Mesothelial cell of epicardium (in vitro differentiated cells): ENCODE results near the gene PCNX2. TPM values are rescaled to one million over a fixed set of nuclear protein-coding genes. Genes with fewer than 3 reads are reported as not detected.

ENCODE experiments used
- DNase-seq, 2 experiments: peaks; one replicate each; pipeline ENCODE4 v3.0.0; 2021; ENCODE audit warnings: low spot score in 2 of 2; ENCODE audit not compliant: unreplicated experiment in 2 of 2
- H3K27ac Mint-ChIP-seq: 2 replicates; pipeline ENCODE4 v1.8.0; 2021; ENCODE audit warnings: mixed read lengths
- H3K27me3 Mint-ChIP-seq: 2 replicates; pipeline ENCODE4 v1.8.0; 2021; ENCODE audit warnings: low read depth, mixed read lengths
- H3K36me3 Mint-ChIP-seq: 2 replicates; pipeline ENCODE4 v1.8.0; 2021; ENCODE audit warnings: mixed read lengths
- H3K4me1 Mint-ChIP-seq: 2 replicates; pipeline ENCODE4 v1.8.0; 2021; ENCODE audit warnings: mixed read lengths
- H3K4me3 Mint-ChIP-seq: 2 replicates; pipeline ENCODE4 v1.8.0; 2021; ENCODE audit warnings: mild to moderate bottlenecking, moderate library complexity, mixed read lengths
- H3K9me3 Mint-ChIP-seq: 2 replicates; pipeline ENCODE4 v1.8.0; 2021; ENCODE audit warnings: mixed read lengths
- total RNA-seq: library from RNA; stranded (reverse); gene quantifications from 3 replicates; pipeline ENCODE4 v1.2.1, GENCODE V29; 2021
- TF ChIP-seq, protein P1 (sequence below): fragments of 200-600 bp; sonication (generic); IDR thresholded peaks from one replicate; pipeline ENCODE4 v1.5.0; 2021; ENCODE audit warnings: antibody characterized with exemption; ENCODE audit not compliant: unreplicated experiment

PCNX2 gene
- total RNA-seq, 1 donor from 2014 or later: 28.4 TPM

DNA sequence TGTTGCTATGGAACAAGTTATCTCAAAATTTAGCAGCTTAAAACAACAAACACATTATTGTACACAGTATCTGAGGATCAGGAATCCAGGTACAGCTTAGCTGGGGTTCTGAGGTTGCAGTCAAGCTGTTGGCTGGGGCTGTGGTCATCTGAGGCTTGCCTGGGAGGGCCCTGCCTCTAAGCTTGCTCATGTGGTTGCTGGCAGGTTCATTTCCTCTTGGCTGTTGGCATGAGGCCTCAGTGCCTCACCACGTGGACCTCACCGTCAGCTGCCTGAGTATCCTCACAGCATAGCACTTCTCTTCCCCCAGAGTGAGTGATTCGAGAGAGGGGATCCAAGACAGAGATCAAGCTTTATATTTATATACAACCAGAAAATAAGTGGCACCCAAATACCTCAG, 326.6 kb downstream of the PCNX2 start:
- TF ChIP-seq, protein P1, sequence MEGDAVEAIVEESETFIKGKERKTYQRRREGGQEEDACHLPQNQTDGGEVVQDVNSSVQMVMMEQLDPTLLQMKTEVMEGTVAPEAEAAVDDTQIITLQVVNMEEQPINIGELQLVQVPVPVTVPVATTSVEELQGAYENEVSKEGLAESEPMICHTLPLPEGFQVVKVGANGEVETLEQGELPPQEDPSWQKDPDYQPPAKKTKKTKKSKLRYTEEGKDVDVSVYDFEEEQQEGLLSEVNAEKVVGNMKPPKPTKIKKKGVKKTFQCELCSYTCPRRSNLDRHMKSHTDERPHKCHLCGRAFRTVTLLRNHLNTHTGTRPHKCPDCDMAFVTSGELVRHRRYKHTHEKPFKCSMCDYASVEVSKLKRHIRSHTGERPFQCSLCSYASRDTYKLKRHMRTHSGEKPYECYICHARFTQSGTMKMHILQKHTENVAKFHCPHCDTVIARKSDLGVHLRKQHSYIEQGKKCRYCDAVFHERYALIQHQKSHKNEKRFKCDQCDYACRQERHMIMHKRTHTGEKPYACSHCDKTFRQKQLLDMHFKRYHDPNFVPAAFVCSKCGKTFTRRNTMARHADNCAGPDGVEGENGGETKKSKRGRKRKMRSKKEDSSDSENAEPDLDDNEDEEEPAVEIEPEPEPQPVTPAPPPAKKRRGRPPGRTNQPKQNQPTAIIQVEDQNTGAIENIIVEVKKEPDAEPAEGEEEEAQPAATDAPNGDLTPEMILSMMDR: no peak
- Mint-ChIP-seq H3K4me1 (peaks cover 22% of the 10 kb centered on the region), H3K4me3 (no peak overlapping the region), H3K27me3 (no peaks in the 10 kb centered on the region), H3K9me3 (peaks cover 25% of the 10 kb centered on the region), H3K36me3 (peaks cover 50% of the 10 kb centered on the region), H3K27ac (no peak overlapping the region)
- DNase-seq: no peak

DNA sequence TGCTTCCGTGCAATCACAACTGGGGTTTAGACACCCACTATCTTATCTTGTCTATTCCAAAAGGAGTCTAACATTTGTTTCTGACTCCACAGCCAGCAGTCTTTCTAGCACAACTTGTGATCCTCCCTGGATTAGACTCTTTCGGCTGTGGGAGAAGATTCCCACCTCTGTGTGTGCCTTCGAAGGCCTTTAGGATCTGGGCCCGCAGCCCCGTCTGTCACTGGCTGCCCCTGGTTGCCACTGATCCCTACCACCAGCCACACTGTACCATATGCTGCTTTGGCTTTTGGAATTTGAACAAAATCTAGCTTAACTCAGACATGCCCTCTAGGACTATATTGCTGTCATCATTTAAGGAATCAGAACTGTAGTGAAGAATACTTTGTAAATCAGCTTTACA, 327.1 kb downstream of the PCNX2 start:
- Mint-ChIP-seq H3K27ac (no peak overlapping the region), H3K4me1 (peaks cover 25% of the 10 kb centered on the region), H3K27me3 (no peaks in the 10 kb centered on the region), H3K36me3 (peaks cover 45% of the 10 kb centered on the region), H3K4me3 (no peak overlapping the region), H3K9me3 (peaks cover 19% of the 10 kb centered on the region)
- DNase-seq: no peak
- TF ChIP-seq, protein P1: no peak

DNA sequence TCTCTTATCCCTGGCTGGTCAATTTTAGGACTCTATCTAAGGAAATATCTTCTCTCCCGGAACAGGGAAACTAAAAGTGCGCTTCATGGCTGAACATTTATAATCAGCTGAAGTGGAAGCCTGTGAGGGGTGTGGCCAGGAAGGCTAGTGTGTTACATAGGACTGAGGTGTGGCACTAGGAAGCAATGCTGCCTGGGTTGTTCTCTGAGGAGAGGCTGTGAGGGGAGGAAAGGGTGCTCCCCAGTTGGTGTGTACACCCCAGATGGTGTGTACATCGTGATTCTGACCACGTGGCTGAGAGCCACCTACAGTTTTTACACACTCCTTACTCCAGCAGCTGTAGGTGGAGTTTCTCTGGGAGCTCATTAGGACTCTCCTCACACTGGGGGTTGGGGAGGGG, 328.9 kb downstream of the PCNX2 start:
- TF ChIP-seq, protein P1: no peak
- Mint-ChIP-seq H3K4me3 (no peak overlapping the region), H3K27me3 (no peaks in the 10 kb centered on the region), H3K27ac (peak overlapping the region; percentile 36), H3K9me3 (peaks cover 4% of the 10 kb centered on the region), H3K36me3 (peaks cover 28% of the 10 kb centered on the region), H3K4me1 (peaks cover 41% of the 10 kb centered on the region)
- DNase-seq: no peak

DNA sequence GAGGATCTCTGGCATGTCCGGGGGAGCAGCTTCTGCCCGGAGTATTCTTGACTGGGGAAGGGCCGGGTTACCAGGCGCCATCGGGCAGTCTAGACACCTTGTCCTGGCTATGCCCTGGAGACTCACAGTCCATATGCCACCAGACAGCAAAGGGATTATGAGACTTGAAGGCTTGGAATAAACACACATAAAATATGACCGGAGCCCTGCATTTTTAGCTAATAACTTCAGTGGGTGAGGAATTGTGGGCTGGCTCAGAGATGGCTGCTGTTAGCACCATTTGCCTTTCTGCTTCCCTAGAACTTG, 329.7 kb downstream of the PCNX2 start:
- Mint-ChIP-seq H3K36me3 (peaks cover 25% of the 10 kb centered on the region), H3K27ac (peak overlapping the region; percentile 37), H3K4me3 (no peak overlapping the region)

DNA sequence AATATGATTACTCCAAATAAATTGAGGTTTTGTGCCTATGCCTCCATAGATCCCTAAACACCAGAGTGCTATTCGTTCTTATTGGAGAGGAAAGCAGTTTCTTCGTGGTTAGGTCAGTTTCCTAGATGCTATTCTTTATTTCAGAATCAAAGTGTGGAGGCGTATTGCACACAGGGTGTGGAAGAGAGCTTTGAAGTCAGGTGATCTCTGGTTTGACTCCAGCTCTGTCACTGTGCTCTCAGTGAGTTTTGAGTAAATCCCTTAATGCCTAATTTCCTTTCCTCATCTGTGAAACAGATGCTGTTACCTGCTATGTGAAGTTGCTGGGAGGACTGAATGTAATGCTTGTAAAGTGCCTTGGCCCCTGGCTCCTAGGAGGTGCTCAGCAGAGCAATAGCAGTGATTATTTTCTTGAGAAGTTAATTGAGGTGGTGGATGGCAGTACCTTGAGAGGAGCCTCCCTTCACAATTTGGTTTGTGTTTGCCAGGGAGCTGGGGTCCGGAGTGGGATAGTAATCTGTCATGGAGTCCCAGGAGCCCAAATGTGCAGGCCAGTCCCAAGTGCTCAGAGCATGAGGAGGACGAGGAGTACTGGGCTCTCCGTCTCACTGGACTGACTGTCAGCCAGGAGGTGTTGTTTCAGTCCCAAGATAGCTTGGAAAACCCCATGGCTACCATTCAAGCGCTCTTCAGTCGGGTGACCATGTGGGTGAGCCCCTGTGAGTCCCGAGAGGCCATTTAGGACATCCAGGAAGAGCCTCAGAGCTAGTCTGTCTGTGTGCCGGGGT, 330.2 kb downstream of the PCNX2 start:
- TF ChIP-seq, protein P1: no peak
- DNase-seq: no peak
- Mint-ChIP-seq H3K4me3 (no peak overlapping the region), H3K36me3 (peaks cover 23% of the 10 kb centered on the region), H3K4me1 (peaks cover 41% of the 10 kb centered on the region), H3K27ac (peak overlapping the region; percentile 32), H3K27me3 (no peaks in the 10 kb centered on the region), H3K9me3 (no peaks in the 10 kb centered on the region)

More for the DNA sequence above, 329.7 kb downstream of the PCNX2 start:
- no peak for DNase-seq
- no peaks in the 10 kb centered on the region for H3K27me3 Mint-ChIP-seq
- H3K9me3 Mint-ChIP-seq: no peaks in the 10 kb centered on the region
- H3K4me1 Mint-ChIP-seq: peaks cover 41% of the 10 kb centered on the region
- TF ChIP-seq, protein P1: no peak

DNA sequence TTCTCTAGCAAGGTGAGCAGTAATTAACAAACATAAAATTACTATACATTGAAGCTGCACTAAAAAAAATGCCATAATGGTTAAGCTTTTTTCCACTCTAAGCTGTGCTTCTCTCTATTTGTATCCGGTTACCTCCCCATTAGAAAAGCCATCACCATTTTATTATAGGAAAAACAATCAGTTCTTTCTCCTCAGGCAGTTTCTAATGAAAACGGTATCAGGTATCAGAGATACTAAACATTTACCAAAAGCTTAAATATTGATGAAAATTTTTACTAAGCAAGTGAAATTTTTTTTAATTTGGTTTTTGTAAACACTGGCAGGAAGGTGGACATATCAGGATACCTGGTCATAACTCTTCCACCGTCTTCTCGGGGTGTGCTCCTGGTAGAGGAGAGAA, 330.9 kb downstream of the PCNX2 start:
- Mint-ChIP-seq H3K36me3 (peaks cover 21% of the 10 kb centered on the region), H3K4me3 (no peak overlapping the region), H3K27ac (peak overlapping the region; percentile 32), H3K27me3 (no peaks in the 10 kb centered on the region), H3K4me1 (peaks cover 41% of the 10 kb centered on the region), H3K9me3 (no peaks in the 10 kb centered on the region)
- DNase-seq: no peak
- TF ChIP-seq, protein P1: no peak
